Tibial nerve (tissue), 4 donors: ENCODE data around the gene ACER2.

Experiments
- CTCF ChIP-seq, 5 experiments: fragments of 200-600 bp in 3 of 5; fragments of 450-650 bp in 2 of 5; sonication (generic) in 3 of 5; IDR thresholded peaks; one replicate each; pipeline ENCODE4 v1.5.1; 2016 to 2019; ENCODE audit warnings: antibody characterized with exemption in 5 of 5, mild to moderate bottlenecking in 3 of 5, moderate library complexity in 2 of 5
- EP300 ChIP-seq, 2 donors: sonication (generic); formaldehyde crosslinking; IDR thresholded peaks; one replicate each; pipeline ENCODE4 v1.6.1; 2017; ENCODE audit warnings: antibody characterized with exemption in 2 of 2, mild to moderate bottlenecking in 1 of 2
- POLR2A ChIP-seq, 2 donors: fragments of 450-650 bp; IDR thresholded peaks; one replicate each; pipeline ENCODE4 v1.6.1; 2017; ENCODE audit warnings: antibody characterized with exemption in 2 of 2, mild to moderate bottlenecking in 2 of 2, moderate library complexity in 2 of 2

- TF ChIP-seq POLR2A (IDR thresholded peaks at IDR 0.05) (no peak), CTCF (IDR thresholded peaks at IDR 0.05) (no peak), EP300 (IDR thresholded peaks at IDR 0.05) (no peak)
Measured at GRCh38 chr9:19470567-19470966, 61.8 kb downstream of the ACER2 start.
